WTC11 (cell line): ENCODE measurements around the gene MFAP1. TPM values are rescaled to one million over a fixed set of nuclear protein-coding genes. Genes with fewer than 3 reads are reported as not detected.

Source experiments
- ATF1 ChIP-seq: sonication (generic); formaldehyde crosslinking; IDR thresholded peaks from 2 replicates; pipeline ENCODE4 v1.8.1; 2023; ENCODE audit warnings: mild to moderate bottlenecking, moderate library complexity, missing genetic modification reagents
- ATF3 ChIP-seq: sonication (generic); formaldehyde crosslinking; conservative IDR thresholded peaks from 2 replicates; pipeline ENCODE4 v1.8.1; 2022; ENCODE audit warnings: mild to moderate bottlenecking, missing genetic modification reagents
- ATF6 ChIP-seq: sonication (generic); formaldehyde crosslinking; IDR thresholded peaks from 2 replicates; pipeline ENCODE4 v1.8.1; 2023; ENCODE audit warnings: mild to moderate bottlenecking, missing genetic modification reagents
- CREM ChIP-seq: sonication (generic); formaldehyde crosslinking; IDR thresholded peaks from 2 replicates; pipeline ENCODE4 v1.8.1; 2022; ENCODE audit warnings: mild to moderate bottlenecking, missing genetic modification reagents, moderate library complexity
- E2F5 ChIP-seq: sonication (generic); formaldehyde crosslinking; IDR thresholded peaks from 2 replicates; pipeline ENCODE4 v1.8.1; 2022; ENCODE audit warnings: mild to moderate bottlenecking, moderate library complexity, missing genetic modification reagents
- EMX1 ChIP-seq: fragments of 250-450 bp; sonication (Bioruptor Pico); IDR thresholded peaks from 2 replicates; pipeline ENCODE4 v1.8.0; 2021; ENCODE audit warnings: mild to moderate bottlenecking
- ETV6 ChIP-seq: sonication (generic); formaldehyde crosslinking; IDR thresholded peaks from 2 replicates; pipeline ENCODE4 v1.8.1; 2022; ENCODE audit warnings: mild to moderate bottlenecking, missing genetic modification reagents
- FOXP4 ChIP-seq: sonication (generic); formaldehyde crosslinking; IDR thresholded peaks from 2 replicates; pipeline ENCODE4 v1.8.0; 2022; ENCODE audit warnings: mild to moderate bottlenecking, missing genetic modification reagents
- GABPB1 ChIP-seq: sonication (generic); formaldehyde crosslinking; IDR thresholded peaks from 2 replicates; pipeline ENCODE4 v1.8.1; 2023; ENCODE audit warnings: mild to moderate bottlenecking, missing genetic modification reagents
- GRHL2 ChIP-seq: fragments of 250-450 bp; sonication (Bioruptor Pico); IDR thresholded peaks from 2 replicates; pipeline ENCODE4 v1.8.0; 2022; ENCODE audit warnings: mild to moderate bottlenecking, moderate library complexity; ENCODE audit not compliant: insufficient replicate concordance, severe bottlenecking
- HMGA2 ChIP-seq: fragments of 250-450 bp; sonication (Bioruptor Pico); IDR thresholded peaks from 2 replicates; pipeline ENCODE4 v1.4.0; 2021; ENCODE audit warnings: mild to moderate bottlenecking, moderate library complexity
- IRF2 ChIP-seq: sonication (generic); formaldehyde crosslinking; IDR thresholded peaks from 2 replicates; pipeline ENCODE4 v1.8.0; 2022; ENCODE audit warnings: low read depth, missing genetic modification reagents, borderline replicate concordance
- JAZF1 ChIP-seq: fragments of 250-450 bp; sonication (Bioruptor Pico); IDR thresholded peaks from 2 replicates; pipeline ENCODE4 v1.9.0; 2021; ENCODE audit warnings: moderate library complexity, mild to moderate bottlenecking, inconsistent platforms
- JUN ChIP-seq: sonication (generic); formaldehyde crosslinking; IDR thresholded peaks from 2 replicates; pipeline ENCODE4 v1.8.0; 2023; ENCODE audit warnings: mild to moderate bottlenecking, missing genetic modification reagents
- NR1H2 ChIP-seq: sonication (generic); formaldehyde crosslinking; IDR thresholded peaks from 2 replicates; pipeline ENCODE4 v1.9.0; 2021; ENCODE audit warnings: mild to moderate bottlenecking, moderate library complexity, missing genetic modification reagents
- NR3C1 ChIP-seq: sonication (generic); formaldehyde crosslinking; conservative IDR thresholded peaks from 2 replicates; pipeline ENCODE4 v1.8.1; 2023; ENCODE audit warnings: low read depth, mild to moderate bottlenecking, missing genetic modification reagents
- OVOL2 ChIP-seq: fragments of 250-450 bp; sonication (Bioruptor Pico); IDR thresholded peaks from 2 replicates; pipeline ENCODE4 v1.9.0; 2021; ENCODE audit warnings: mild to moderate bottlenecking, borderline replicate concordance
- PRDM15 ChIP-seq: sonication (generic); formaldehyde crosslinking; IDR thresholded peaks from 2 replicates; pipeline ENCODE4 v1.8.0; 2022; ENCODE audit warnings: missing genetic modification reagents
- SMAD4 ChIP-seq: sonication (generic); formaldehyde crosslinking; IDR thresholded peaks from 2 replicates; pipeline ENCODE4 v1.8.0; 2022; ENCODE audit warnings: mild to moderate bottlenecking, missing genetic modification reagents
- USF1 ChIP-seq: sonication (generic); formaldehyde crosslinking; IDR thresholded peaks from 2 replicates; pipeline ENCODE4 v1.8.0; 2022; ENCODE audit warnings: mild to moderate bottlenecking, missing genetic modification reagents
- USF2 ChIP-seq: sonication (generic); formaldehyde crosslinking; IDR thresholded peaks from 2 replicates; pipeline ENCODE4 v1.8.1; 2023; ENCODE audit warnings: mild to moderate bottlenecking, missing genetic modification reagents, moderate library complexity
- ZBTB21 ChIP-seq: sonication (generic); formaldehyde crosslinking; IDR thresholded peaks from 2 replicates; pipeline ENCODE4 v1.8.1; 2023; ENCODE audit warnings: mild to moderate bottlenecking, missing genetic modification reagents, borderline replicate concordance
- ZNF121 ChIP-seq: sonication (generic); formaldehyde crosslinking; IDR thresholded peaks from 2 replicates; pipeline ENCODE4 v1.8.0; 2023; ENCODE audit warnings: missing genetic modification reagents
- ZNF232 ChIP-seq: sonication (generic); formaldehyde crosslinking; IDR thresholded peaks from 2 replicates; pipeline ENCODE4 v1.8.0; 2022; ENCODE audit warnings: mild to moderate bottlenecking, missing genetic modification reagents
- ZNF317 ChIP-seq: sonication (generic); formaldehyde crosslinking; IDR thresholded peaks from 2 replicates; pipeline ENCODE4 v1.8.1; 2023; ENCODE audit warnings: low read depth, mild to moderate bottlenecking, moderate library complexity, missing genetic modification reagents, borderline replicate concordance
- ZNF512 ChIP-seq: sonication (generic); formaldehyde crosslinking; IDR thresholded peaks from 2 replicates; pipeline ENCODE4 v1.8.1; 2022; ENCODE audit warnings: missing genetic modification reagents, borderline replicate concordance
- ZNF671 ChIP-seq: fragments of 250-450 bp; sonication (Bioruptor Pico); IDR thresholded peaks from 2 replicates; pipeline ENCODE4 v1.8.0; 2021; ENCODE audit warnings: mild to moderate bottlenecking
- total RNA-seq: library from RNA; stranded (reverse); gene quantifications from 3 replicates; pipeline ENCODE4 v1.2.3, GENCODE V29; 2021

Gene MFAP1
- total RNA-seq, 1 experiment from 2014 or later: 32.4 TPM

- TF ChIP-seq ZNF512 (CRISPR knock-in tag) (no peak), ATF1 (no peak), ZNF671 (CRISPR knock-in tag) (no peak), USF1 (CRISPR knock-in tag) (peak; percentile 99), E2F5 (CRISPR knock-in tag) (peak; percentile 76; the same call in 1 of the 2 replicates), JUN (CRISPR knock-in tag) (no peak), SMAD4 (CRISPR knock-in tag) (no peak), JAZF1 (no peak), ETV6 (no peak), OVOL2 (CRISPR knock-in tag) (no peak), ZNF317 (CRISPR knock-in tag) (no peak), CREM (CRISPR knock-in tag) (0 out of 2 replicates have a peak, but pooled peaks have one; percentile 58), USF2 (CRISPR knock-in tag) (peak; percentile 98), GABPB1 (CRISPR knock-in tag) (0 out of 2 replicates have a peak, but pooled peaks have one; percentile 10), GRHL2 (no peak), HMGA2 (peak; percentile 6; the same call in 1 of the 2 replicates), ZBTB21 (CRISPR knock-in tag) (no peak; the same call in 1 of the 2 replicates), IRF2 (CRISPR knock-in tag) (no peak), ZNF232 (CRISPR knock-in tag) (peak; percentile 80), PRDM15 (CRISPR knock-in tag) (no peak), FOXP4 (peak; percentile 35; the same call in 1 of the 2 replicates), EMX1 (CRISPR knock-in tag) (no peak), ATF3 (CRISPR knock-in tag) (no peak), ZNF121 (CRISPR knock-in tag) (no peak), NR3C1 (CRISPR knock-in tag) (no peak), NR1H2 (CRISPR knock-in tag) (no peak), ATF6 (no peak)
Observed at GRCh38 chr15:43791993-43792760, 32.3 kb downstream of the MFAP1 start, which contains the start of gene SERF2 (continued).
